HEK293T (cell line): Measurements from ENCODE around the gene VSTM5.

Experiments
- CTCF ChIA-PET: fragments of 350-600 bp; formaldehyde crosslinking; extraction: SDS; loops from one replicate; lab custom pipeline; 2021; ENCODE audit warnings: antibody characterized with exemption, inconsistent platforms; lab: Yijun Ruan, JAX
- POLR2A ChIA-PET: fragments of 350-600 bp; formaldehyde crosslinking; extraction: SDS; loops from one replicate; lab custom pipeline; 2020; ENCODE audit warnings: antibody characterized with exemption, inconsistent platforms; lab: Yijun Ruan, JAX
- DNase-seq: peaks from one replicate; pipeline ENCODE4 v3.0.0; 2012; ENCODE audit warnings: mixed read lengths; ENCODE audit errors: extremely low spot score
- ARNT ChIP-seq: fragments of 450-650 bp; IDR thresholded peaks from 2 replicates; pipeline ENCODE4 v1.6.1; 2017; ENCODE audit warnings: mild to moderate bottlenecking
- BHLHE40 ChIP-seq: fragments of 450-650 bp; IDR thresholded peaks from 2 replicates; pipeline ENCODE4 v1.6.1; 2016; ENCODE audit warnings: mild to moderate bottlenecking, moderate library complexity, borderline replicate concordance
- CTBP1 ChIP-seq: fragments of 450-650 bp; IDR thresholded peaks from 2 replicates; pipeline ENCODE4 v1.6.1; 2016; ENCODE audit warnings: borderline replicate concordance
- ELF4 ChIP-seq: fragments of 450-650 bp; IDR thresholded peaks from 2 replicates; pipeline ENCODE4 v1.6.1; 2017; ENCODE audit warnings: antibody characterized with exemption
- FOXA1 ChIP-seq: fragments of 450-650 bp; IDR thresholded peaks from 2 replicates; pipeline ENCODE4 v1.6.1; 2016; ENCODE audit warnings: mild to moderate bottlenecking
- FOXK2 ChIP-seq: fragments of 450-650 bp; IDR thresholded peaks from 2 replicates; pipeline ENCODE4 v1.6.1; 2016; ENCODE audit warnings: mild to moderate bottlenecking
- FOXM1 ChIP-seq: fragments of 450-650 bp; IDR thresholded peaks from 2 replicates; pipeline ENCODE4 v1.6.1; 2017; ENCODE audit warnings: mild to moderate bottlenecking, borderline replicate concordance
- HDGF ChIP-seq: fragments of 450-650 bp; IDR thresholded peaks from 2 replicates; pipeline ENCODE4 v1.6.1; 2017; ENCODE audit warnings: antibody characterized with exemption, borderline replicate concordance
- L3MBTL2 ChIP-seq: fragments of 450-650 bp; conservative IDR thresholded peaks from 2 replicates; pipeline ENCODE4 v1.6.1; 2016; ENCODE audit warnings: mild to moderate bottlenecking
- LEF1 ChIP-seq: fragments of 450-650 bp; IDR thresholded peaks from 2 replicates; pipeline ENCODE4 v1.6.1; 2017; ENCODE audit warnings: mild to moderate bottlenecking, borderline replicate concordance
- NFRKB ChIP-seq: fragments of 450-650 bp; IDR thresholded peaks from 2 replicates; pipeline ENCODE4 v1.6.1; 2016; ENCODE audit warnings: mild to moderate bottlenecking, moderate library complexity
- SP1 ChIP-seq: fragments of 450-650 bp; IDR thresholded peaks from 2 replicates; pipeline ENCODE4 v1.6.1; 2017
- SUZ12 ChIP-seq: fragments of 450-650 bp; IDR thresholded peaks from 2 replicates; pipeline ENCODE4 v1.6.1; 2016; ENCODE audit warnings: mild to moderate bottlenecking
- TARDBP ChIP-seq: fragments of 450-650 bp; IDR thresholded peaks from 2 replicates; pipeline ENCODE4 v1.6.1; 2016
- ZNF384 ChIP-seq: fragments of 450-650 bp; IDR thresholded peaks from 2 replicates; pipeline ENCODE4 v1.6.1; 2016
- TF ChIP-seq, protein P1 (sequence below): fragments of 450-650 bp; IDR thresholded peaks from 2 replicates; pipeline ENCODE4 v1.6.1; 2016

The VSTM5 gene

DNA sequence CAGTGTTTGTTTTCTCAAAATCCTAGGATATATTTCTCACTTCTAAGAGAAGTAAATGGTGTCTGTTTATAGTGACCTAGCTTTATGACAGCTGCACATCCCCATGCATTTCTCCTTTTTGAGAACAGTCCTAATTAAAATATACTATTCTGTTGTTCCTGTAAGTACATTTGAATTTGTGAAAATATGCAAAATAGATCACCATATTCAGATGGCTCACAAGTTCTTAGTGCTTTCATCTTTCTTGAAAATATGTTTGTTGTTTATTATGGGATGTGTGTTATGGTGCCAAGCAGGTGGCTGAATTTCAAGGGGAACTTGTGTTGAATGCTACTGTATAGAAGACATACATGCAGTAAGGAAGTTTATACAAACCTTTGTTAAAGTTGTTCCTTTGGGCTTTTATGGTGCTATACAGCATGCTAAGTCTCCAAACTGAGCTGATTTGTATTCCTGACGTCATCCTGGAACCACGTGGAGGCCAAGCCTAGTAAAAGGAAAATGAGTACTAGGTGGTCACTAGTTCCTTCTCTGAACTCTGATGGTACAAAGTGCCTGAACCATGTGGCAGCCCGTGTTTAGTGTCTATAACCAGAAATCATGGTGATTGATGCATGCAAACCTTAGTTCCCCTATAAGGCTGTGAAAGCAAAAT is 7.8 kb upstream of the VSTM5 start:
- no peak for DNase-seq
- CTCF ChIA-PET = interaction anchor here (0.8 kb wide), 1 partner anchor 37 kb away, joined by 4 read pairs; no protein-coding TSS in a partner anchor
- POLR2A ChIA-PET = interaction anchor here (0.5 to 1.5 kb wide), 2 partner anchors 74 to 660 kb away, joined by 3 to 5 read pairs; partner anchors contain the start of genes MED17 and SLC36A4
- TF ChIP-seq ZNF384 = no peak
- TF ChIP-seq, protein P1, sequence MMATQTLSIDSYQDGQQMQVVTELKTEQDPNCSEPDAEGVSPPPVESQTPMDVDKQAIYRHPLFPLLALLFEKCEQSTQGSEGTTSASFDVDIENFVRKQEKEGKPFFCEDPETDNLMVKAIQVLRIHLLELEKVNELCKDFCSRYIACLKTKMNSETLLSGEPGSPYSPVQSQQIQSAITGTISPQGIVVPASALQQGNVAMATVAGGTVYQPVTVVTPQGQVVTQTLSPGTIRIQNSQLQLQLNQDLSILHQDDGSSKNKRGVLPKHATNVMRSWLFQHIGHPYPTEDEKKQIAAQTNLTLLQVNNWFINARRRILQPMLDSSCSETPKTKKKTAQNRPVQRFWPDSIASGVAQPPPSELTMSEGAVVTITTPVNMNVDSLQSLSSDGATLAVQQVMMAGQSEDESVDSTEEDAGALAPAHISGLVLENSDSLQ = no peak
- TF ChIP-seq CTBP1 = no peak
- no peak for TF ChIP-seq NFRKB
- TF ChIP-seq SUZ12 = no peak
- TF ChIP-seq TARDBP = no peak

GRCh38 chr11:93857413-93858120 is 7.1 kb upstream of the VSTM5 start:
- no peak for TF ChIP-seq ARNT
- no peak for TF ChIP-seq NFRKB
- TF ChIP-seq SP1 = no peak
- no peak for TF ChIP-seq FOXK2
- no peak for TF ChIP-seq HDGF
- TF ChIP-seq TARDBP = no peak
- TF ChIP-seq FOXA1 = no peak
- TF ChIP-seq L3MBTL2 = no peak
- no peak for TF ChIP-seq CTBP1
- TF ChIP-seq BHLHE40 = no peak
- TF ChIP-seq LEF1 = no peak
- TF ChIP-seq, protein P1 = no peak
- TF ChIP-seq SUZ12 = no peak
- no peak for DNase-seq
- CTCF ChIA-PET = no interaction called here
- POLR2A ChIA-PET = no interaction called here

GRCh38 chr11:93852242-93852641 is 1.8 kb upstream of the VSTM5 start:
- TF ChIP-seq FOXA1 = no peak
- TF ChIP-seq HDGF = no peak
- no peak for TF ChIP-seq CTBP1
- TF ChIP-seq LEF1 = no peak
- no peak for TF ChIP-seq TARDBP
- TF ChIP-seq L3MBTL2 = no peak
- ChIA-PET CTCF (no interaction called here), POLR2A (no interaction called here)
- DNase-seq = no peak

- TF ChIP-seq TARDBP (no peak), BHLHE40 (no peak), FOXA1 (no peak), ELF4 (no peak), ARNT (no peak), FOXM1 (no peak), HDGF (no peak), L3MBTL2 (no peak), ZNF384 (no peak), LEF1 (no peak), FOXK2 (no peak), SUZ12 (no peak), NFRKB (no peak), SP1 (no peak)
- TF ChIP-seq, protein P1 = no peak
- ChIA-PET CTCF (no interaction called here), POLR2A (no interaction called here)
- no peak for DNase-seq
These were observed 446 bp downstream of the VSTM5 start for GRCh38 chr11:93849751-93850593.

- no peak for DNase-seq
- ChIA-PET POLR2A (no interaction called here), CTCF (no interaction called here)
- TF ChIP-seq BHLHE40 (no peak), ZNF384 (no peak)
These were observed 1.2 kb downstream of the VSTM5 start for GRCh38 chr11:93849201-93849600.

DNA sequence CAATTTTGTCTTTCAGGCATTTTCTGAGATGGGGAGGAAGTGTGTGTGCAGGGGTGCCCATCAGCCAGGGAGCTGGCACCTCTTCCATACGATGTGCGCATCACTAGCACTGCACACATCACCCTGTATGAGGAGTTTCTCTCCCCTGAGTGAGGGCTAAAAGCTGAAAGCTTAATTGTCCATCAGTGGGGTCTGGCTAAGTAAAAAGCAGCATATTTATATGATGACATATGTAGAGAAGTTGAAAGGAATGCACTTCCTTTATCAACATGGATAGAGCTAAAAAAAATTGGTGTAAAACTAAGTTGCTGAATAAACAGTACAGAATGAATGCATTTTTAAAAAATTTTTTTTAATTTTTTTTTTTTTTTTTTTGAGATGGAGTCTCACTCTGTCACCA is 4.0 kb downstream of the VSTM5 start:
- no peak for TF ChIP-seq BHLHE40
- POLR2A ChIA-PET = no interaction called here
- DNase-seq = no peak
- CTCF ChIA-PET = interaction anchor here (0.6 kb wide), 1 partner anchor 1607 kb away, joined by 4 read pairs; no protein-coding TSS in a partner anchor
